ENCODE measurements around the gene MIA3. TPM values are rescaled to one million over a fixed set of nuclear protein-coding genes. Genes with fewer than 3 reads are reported as not detected.

MIA3 gene
- polyA plus RNA-seq, 1 donor from 2014 or later, result 26.9 TPM

DNA sequence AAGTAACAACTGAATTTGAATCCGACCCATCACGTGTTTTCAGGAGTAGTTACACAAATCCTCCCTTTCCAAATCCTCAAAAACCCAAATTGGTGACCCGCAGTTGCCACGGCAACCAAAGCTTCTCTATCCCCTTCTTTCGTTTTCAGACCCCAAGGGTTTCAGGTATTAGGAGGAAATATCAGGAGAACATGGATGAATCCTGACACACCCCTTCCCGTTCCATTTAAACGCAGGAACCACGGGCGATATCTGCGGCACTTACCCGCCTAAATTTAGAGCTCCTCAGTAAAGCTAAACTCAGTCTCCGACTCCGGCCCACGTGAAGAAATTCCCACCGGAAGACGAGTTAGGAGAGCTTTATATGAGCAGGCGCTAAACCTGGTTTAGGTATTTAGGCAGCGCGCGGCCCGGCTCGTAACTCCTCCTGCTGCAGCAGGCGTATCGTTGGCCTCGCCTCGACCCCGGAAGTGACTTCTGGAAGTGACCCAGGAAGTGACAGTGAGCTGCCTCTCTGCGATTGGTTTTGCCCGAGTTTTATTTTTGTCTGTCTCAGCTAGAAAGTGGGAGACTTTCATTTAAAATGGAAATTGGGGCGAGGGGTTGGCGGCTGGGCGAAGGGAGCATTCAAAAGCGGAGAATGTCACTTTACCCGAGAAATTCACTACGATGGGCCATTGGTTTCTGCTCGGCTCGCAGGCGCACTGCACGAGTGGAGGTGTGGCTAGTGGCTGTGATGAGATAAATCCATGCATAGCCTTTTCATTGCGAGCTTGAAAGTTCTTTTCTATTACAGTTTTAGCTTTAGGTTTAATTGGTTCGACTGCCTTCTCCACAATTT lies 28.2 kb upstream of the MIA3 start, which contains the start of gene TAF1A:
TSS of gene TAF1A (minus strand) at position 472 of the 841 bp plus-strand sequence.
- H4K20me1 ChIP-seq (ENCODE audit: insufficient read depth), result no peaks in the 10 kb centered on the region
- peak within 1 kb of the TSS; percentile 79 for H3K27ac ChIP-seq (ENCODE audit: low read length)
- no peaks in the 10 kb centered on the region for H3K9me2 ChIP-seq (ENCODE audit: insufficient read depth, low read length)
- H3K9ac ChIP-seq (ENCODE audit: low read length), result peak within 1 kb of the TSS; percentile 69
- H3K9me3 ChIP-seq (ENCODE audit: low read length), result no peaks in the 10 kb centered on the region
- no peaks in the 10 kb centered on the region for H3K27me3 ChIP-seq (ENCODE audit: insufficient read depth, low read depth, low read length)
- TF ChIP-seq MXI1 (conservative IDR thresholded peaks at IDR 0.05; ENCODE audit: poor library complexity, severe bottlenecking) (peak; percentile 96), POLR2AphosphoS5 (IDR thresholded peaks at IDR 0.05) (peak; percentile 71), RAD21 (conservative IDR thresholded peaks at IDR 0.05) (peak; percentile 46), EP300 (conservative IDR thresholded peaks at IDR 0.05; ENCODE audit: poor library complexity, severe bottlenecking) (no peak), SMC3 (conservative IDR thresholded peaks at IDR 0.05; ENCODE audit: poor library complexity) (peak; percentile 48), TAF1 (IDR thresholded peaks at IDR 0.05; ENCODE audit: low read depth) (peak; percentile 35)
- TF ChIP-seq, protein P1, sequence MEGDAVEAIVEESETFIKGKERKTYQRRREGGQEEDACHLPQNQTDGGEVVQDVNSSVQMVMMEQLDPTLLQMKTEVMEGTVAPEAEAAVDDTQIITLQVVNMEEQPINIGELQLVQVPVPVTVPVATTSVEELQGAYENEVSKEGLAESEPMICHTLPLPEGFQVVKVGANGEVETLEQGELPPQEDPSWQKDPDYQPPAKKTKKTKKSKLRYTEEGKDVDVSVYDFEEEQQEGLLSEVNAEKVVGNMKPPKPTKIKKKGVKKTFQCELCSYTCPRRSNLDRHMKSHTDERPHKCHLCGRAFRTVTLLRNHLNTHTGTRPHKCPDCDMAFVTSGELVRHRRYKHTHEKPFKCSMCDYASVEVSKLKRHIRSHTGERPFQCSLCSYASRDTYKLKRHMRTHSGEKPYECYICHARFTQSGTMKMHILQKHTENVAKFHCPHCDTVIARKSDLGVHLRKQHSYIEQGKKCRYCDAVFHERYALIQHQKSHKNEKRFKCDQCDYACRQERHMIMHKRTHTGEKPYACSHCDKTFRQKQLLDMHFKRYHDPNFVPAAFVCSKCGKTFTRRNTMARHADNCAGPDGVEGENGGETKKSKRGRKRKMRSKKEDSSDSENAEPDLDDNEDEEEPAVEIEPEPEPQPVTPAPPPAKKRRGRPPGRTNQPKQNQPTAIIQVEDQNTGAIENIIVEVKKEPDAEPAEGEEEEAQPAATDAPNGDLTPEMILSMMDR (IDR thresholded peaks at IDR 0.05; ENCODE audit: poor library complexity, severe bottlenecking), result peak; percentile 14
- TF ChIP-seq, protein P2, sequence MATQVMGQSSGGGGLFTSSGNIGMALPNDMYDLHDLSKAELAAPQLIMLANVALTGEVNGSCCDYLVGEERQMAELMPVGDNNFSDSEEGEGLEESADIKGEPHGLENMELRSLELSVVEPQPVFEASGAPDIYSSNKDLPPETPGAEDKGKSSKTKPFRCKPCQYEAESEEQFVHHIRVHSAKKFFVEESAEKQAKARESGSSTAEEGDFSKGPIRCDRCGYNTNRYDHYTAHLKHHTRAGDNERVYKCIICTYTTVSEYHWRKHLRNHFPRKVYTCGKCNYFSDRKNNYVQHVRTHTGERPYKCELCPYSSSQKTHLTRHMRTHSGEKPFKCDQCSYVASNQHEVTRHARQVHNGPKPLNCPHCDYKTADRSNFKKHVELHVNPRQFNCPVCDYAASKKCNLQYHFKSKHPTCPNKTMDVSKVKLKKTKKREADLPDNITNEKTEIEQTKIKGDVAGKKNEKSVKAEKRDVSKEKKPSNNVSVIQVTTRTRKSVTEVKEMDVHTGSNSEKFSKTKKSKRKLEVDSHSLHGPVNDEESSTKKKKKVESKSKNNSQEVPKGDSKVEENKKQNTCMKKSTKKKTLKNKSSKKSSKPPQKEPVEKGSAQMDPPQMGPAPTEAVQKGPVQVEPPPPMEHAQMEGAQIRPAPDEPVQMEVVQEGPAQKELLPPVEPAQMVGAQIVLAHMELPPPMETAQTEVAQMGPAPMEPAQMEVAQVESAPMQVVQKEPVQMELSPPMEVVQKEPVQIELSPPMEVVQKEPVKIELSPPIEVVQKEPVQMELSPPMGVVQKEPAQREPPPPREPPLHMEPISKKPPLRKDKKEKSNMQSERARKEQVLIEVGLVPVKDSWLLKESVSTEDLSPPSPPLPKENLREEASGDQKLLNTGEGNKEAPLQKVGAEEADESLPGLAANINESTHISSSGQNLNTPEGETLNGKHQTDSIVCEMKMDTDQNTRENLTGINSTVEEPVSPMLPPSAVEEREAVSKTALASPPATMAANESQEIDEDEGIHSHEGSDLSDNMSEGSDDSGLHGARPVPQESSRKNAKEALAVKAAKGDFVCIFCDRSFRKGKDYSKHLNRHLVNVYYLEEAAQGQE (IDR thresholded peaks at IDR 0.05; ENCODE audit: borderline replicate concordance), result no peak
- H3K4me3 ChIP-seq (ENCODE audit: low read length), result peak within 1 kb of the TSS; percentile 78
- H3K36me3 ChIP-seq (ENCODE audit: insufficient read depth, low read length), result peaks cover 4% of the 10 kb centered on the region
- peak within 1 kb of the TSS; percentile 94 for H3K4me2 ChIP-seq (ENCODE audit: low read length)
- peaks cover 15% of the 10 kb centered on the region for H3K79me2 ChIP-seq (replicated peaks; ENCODE audit: insufficient read depth, low read length)
- no peaks in the 10 kb centered on the region for H3F3A ChIP-seq (ENCODE audit: insufficient read depth, low read length, poor library complexity, severe bottlenecking)
- H2AFZ ChIP-seq (ENCODE audit: low read depth, low read length), result peak within 1 kb of the TSS; percentile 98

DNA sequence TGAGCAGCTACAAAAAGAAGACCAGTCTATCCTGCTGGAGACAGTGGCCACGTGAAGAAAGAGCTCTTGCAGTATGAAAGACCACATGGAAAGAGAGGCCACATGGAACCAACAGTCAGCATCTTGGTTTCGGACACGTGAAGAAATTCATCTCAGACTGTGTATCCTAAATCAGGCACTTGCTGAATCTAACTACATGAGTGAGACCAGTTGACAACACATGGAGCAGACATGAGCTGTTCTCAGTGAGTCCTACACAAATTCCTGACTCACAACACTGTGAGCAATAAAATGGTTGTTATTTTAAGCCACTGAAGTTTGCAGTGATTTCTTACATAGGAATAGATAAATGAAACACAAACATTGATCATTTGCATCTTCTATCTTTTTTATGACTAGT lies 25.7 kb upstream of the MIA3 start:
- Histone ChIP-seq H3K4me2 (ENCODE audit: low read length) (no peak overlapping the region), H3K27me3 (ENCODE audit: insufficient read depth, low read depth, low read length) (no peaks in the 10 kb centered on the region), H3K27ac (ENCODE audit: low read length) (no peak overlapping the region), H3K79me2 (replicated peaks; ENCODE audit: insufficient read depth, low read length) (peaks cover 15% of the 10 kb centered on the region), H4K20me1 (ENCODE audit: insufficient read depth) (no peaks in the 10 kb centered on the region), H3K9ac (ENCODE audit: low read length) (no peak overlapping the region), H3K36me3 (ENCODE audit: insufficient read depth, low read length) (peaks cover under 1% of the 10 kb centered on the region), H2AFZ (ENCODE audit: low read depth, low read length) (no peak overlapping the region), H3F3A (ENCODE audit: insufficient read depth, low read length, poor library complexity, severe bottlenecking) (no peaks in the 10 kb centered on the region), H3K9me3 (ENCODE audit: low read length) (no peaks in the 10 kb centered on the region), H3K9me2 (ENCODE audit: insufficient read depth, low read length) (no peaks in the 10 kb centered on the region), H3K4me3 (ENCODE audit: low read length) (no peak overlapping the region)
- TF ChIP-seq MXI1 (conservative IDR thresholded peaks at IDR 0.05; ENCODE audit: poor library complexity, severe bottlenecking) (no peak), SMC3 (conservative IDR thresholded peaks at IDR 0.05; ENCODE audit: poor library complexity) (no peak), EP300 (conservative IDR thresholded peaks at IDR 0.05; ENCODE audit: poor library complexity, severe bottlenecking) (no peak), EZH2 (IDR thresholded peaks at IDR 0.05; ENCODE audit: borderline replicate concordance, insufficient read depth, low read length, poor library complexity, severe bottlenecking) (no peak), POLR2AphosphoS5 (IDR thresholded peaks at IDR 0.05) (no peak), RAD21 (conservative IDR thresholded peaks at IDR 0.05) (no peak), TAF1 (IDR thresholded peaks at IDR 0.05; ENCODE audit: low read depth) (no peak)
- TF ChIP-seq, protein P2 (IDR thresholded peaks at IDR 0.05; ENCODE audit: borderline replicate concordance), result no peak
- TF ChIP-seq, protein P1 (IDR thresholded peaks at IDR 0.05; ENCODE audit: poor library complexity, severe bottlenecking), result no peak

Data from neural cell (in vitro differentiated cells).